Cardiac septum (tissue), 1 donor: ENCODE data around the gene PPP1R16B. TPM values are rescaled to one million over a fixed set of nuclear protein-coding genes. Genes with fewer than 3 reads are reported as not detected.

ENCODE experiments used
- DNase-seq: peaks from one replicate; pipeline ENCODE4 v3.0.0-alpha.2; 2020; ENCODE audit warnings: low spot score
- intact Hi-C: fragments of 100-400 bp; cut with DNase I; formaldehyde crosslinking; loops from one replicate; pipeline ENCODE4 v1.14.0; 2022
- long read RNA-seq: library from polyadenylated mRNA; unstranded; transcript quantifications from one replicate; pipeline ENCODE4 v2.0.0, GENCODE V29; 2021
- total RNA-seq: library from RNA; stranded (reverse); fragmentation: NEBNext Ultra II Directional; extraction: Animal tissue kit (Norgen Biotek cat#: 25700); gene quantifications from one replicate; pipeline ENCODE4 v1.2.1, GENCODE V29; 2021
- donor health status: DM: no; HTN: no; CAD: no.

PPP1R16B gene
- 1.7 TPM for total RNA-seq
- long read RNA-seq, full-length matches to known transcripts: 1 of 6 reads
- long read RNA-seq, partial matches to known transcripts: 3 of 6 reads
- long read RNA-seq, other reads (novel, unspliced or antisense): 2 of 6 reads

- DNase-seq: peak; percentile 78
- intact Hi-C loops: loop anchor here (5.0 kb wide), 1 partner anchor 87 kb away; no protein-coding TSS in a partner anchor
Measured at GRCh38 chr20:38805502-38805957, at the start of gene PPP1R16B. TSS of gene PPP1R16B (plus strand) at chr20:38805697. CDS start at chr20:38835926, 30,229 bp downstream.

GRCh38 chr20:38757145-38757775 is 48.2 kb upstream of the PPP1R16B start:
- no peak for DNase-seq
- intact Hi-C loops: loop anchor here (10.0 kb wide), 1 partner anchor 138 kb away; no protein-coding TSS in a partner anchor

GRCh38 chr20:38759106-38759505 is 46.4 kb upstream of the PPP1R16B start:
- no peak for DNase-seq
- intact Hi-C loops: loop anchor here (10.0 kb wide), 1 partner anchor 136 kb away; no protein-coding TSS in a partner anchor

GRCh38 chr20:38760978-38761377 is 44.5 kb upstream of the PPP1R16B start:
- no peak for DNase-seq
- intact Hi-C loops: no loop called here

DNA sequence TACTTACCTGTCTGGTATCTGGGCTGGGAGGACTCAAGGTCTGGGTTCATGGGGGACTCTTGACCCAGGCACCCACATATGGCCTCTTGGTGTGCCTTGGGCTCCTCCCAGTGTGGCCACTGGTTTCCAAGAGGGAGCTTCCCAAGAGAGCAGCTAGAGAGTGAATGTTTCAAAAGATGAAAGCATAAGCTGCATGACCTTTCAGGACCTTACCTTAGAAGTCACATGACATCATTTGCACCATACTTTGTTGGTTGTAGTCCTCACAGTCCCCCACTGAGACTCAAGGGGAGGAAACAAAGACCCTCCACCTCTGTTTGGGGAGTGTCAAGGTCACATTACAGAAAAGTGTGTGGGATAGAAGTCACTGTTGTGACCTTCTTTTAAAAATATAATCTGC is 43.3 kb upstream of the PPP1R16B start:
- intact Hi-C loops: no loop called here
- no peak for DNase-seq

DNA sequence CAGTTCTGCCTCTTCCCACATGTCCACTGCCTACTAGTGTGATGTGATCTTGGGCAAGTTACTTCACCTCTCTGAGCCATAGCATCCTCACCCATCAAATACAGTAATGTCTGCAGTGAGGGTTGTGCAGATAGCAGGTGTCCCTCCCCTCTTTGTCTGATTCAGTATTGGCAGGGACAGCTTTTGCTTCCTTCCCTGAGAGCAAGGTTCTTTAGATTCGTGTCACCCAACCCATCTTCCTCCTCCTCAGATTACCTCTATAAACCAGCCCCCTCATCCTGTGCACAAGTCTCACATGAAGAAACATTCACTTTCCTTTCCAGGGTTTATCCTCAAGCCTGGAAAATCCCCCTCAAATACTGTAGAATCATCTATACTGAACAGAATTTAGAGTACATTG is 41.9 kb upstream of the PPP1R16B start:
- DNase-seq: no peak
- intact Hi-C loops: no loop called here

DNA sequence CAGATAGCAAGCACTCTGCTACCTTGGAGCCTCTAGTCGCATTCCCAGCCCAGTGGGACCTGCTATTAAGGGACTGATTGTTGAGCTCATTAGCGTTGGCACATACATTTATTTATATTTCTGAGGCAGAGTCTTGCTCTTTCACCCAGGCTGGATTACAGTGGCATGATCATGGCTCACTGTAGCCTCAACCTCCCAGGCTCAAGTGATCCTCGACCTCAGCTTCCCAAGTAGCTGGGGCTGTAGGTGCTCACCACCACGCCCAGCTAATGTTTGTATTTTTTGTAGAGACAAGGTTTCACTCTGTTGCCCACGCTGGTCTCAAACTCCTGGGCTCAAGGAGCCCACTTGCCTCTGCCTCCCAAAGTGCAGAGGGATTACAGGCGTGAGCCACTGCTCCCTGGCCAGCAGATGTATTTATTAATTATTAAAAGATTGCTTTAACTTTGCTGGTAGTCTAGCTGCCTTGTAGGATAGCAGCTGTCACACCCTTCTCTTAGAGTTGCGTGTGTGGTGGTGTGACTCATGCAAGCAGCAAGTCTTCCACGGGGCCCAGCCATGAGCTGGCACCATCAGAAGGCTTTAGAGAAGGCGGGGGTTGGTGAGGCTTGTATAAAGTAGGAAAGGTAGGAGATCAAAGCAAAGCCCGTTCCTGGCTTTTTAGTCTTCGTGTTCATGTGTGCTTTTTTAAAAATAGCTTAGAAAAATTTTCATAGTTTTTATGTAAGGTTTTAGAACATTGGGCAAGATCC is 40.8 kb upstream of the PPP1R16B start:
- no peak for DNase-seq
- intact Hi-C loops: no loop called here

GRCh38 chr20:38766071-38766470 is 39.4 kb upstream of the PPP1R16B start:
- intact Hi-C loops: no loop called here
- no peak for DNase-seq

DNA sequence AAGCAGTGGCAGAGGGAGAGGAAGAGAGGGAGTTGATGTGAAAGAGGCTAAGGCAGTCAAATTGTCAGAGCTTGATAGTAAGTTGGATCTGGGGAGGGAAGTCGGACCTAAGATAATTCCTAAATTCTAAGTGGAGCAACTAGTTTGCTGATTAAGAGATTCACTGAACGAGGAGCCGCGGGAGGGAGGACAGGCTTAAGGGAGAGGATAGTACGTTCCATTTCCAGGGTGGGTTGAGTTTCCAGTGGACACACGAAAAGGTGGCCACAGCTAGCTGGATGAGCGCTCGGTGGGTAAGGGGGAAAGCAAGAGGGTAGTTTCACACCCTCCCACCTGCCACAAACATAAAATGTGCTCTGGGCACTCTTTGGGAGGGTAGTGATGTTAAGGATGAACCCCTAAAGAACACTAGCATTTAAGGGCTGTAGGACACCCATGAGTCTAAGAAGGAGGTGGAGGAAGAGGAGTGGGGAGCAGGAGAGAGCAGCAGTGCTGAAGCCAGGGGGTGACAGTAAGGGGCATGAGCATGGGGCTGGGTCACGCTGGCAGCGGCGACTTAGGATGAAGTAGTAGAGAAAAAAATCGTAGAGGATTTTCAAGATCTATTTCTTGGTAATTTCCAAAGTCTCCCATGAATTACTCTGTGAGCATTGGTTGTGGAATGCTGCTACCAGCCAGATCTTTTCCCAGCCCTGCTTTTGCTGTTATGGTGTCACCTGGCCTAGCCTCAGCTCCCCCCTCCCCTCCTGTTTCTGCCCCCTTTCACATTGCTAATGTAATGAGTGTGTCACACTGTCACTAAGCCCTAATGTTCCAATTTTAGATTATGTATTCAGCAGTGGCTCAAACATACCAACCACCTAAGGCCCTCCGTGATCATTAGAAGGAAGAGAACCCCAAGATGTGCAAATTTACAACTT is 35.9 kb upstream of the PPP1R16B start:
- intact Hi-C loops: no loop called here
- no peak for DNase-seq

DNA sequence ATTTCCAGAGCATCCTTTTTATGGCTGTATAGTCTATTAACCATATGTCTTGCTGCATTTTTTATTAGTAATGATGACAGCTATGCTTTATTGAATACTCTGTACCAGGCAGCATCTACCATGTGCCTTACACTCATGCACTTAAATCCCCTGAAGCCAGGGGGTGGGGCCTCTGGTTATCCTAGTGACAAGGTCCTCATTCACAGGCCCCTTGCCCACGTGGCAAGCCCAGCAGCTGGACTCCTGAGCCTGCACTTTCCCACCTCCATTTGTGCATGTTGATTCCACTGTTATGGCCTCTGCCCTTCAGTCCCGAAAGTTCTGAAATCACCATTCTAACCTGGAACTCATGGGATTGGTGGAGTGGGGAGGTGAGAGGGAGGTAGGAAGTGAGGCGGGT is 35.0 kb upstream of the PPP1R16B start:
- DNase-seq: no peak
- intact Hi-C loops: no loop called here

DNA sequence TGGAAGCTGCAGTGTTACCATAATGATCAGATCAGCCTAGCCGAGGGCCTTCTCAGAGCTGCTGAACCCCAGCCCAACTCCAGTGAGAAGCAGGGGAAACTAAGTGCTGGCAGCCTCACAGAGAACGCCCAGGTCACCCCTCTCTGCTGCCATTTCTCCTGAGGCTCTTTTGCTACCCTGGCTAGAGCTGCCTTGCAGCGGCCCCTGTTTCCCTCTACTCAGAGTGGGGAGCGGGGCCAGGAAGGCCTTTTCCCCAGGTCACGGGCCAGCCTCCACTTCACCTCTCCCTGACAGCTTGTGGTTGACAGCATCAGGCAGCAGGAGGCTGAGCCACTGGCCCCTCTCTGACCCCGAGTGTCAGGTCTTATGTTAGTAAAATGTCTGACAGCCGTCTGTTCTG is 34.5 kb upstream of the PPP1R16B start:
- intact Hi-C loops: no loop called here
- no peak for DNase-seq

- intact Hi-C loops: no loop called here
- no peak for DNase-seq
Measured at GRCh38 chr20:38771621-38772020, 33.9 kb upstream of the PPP1R16B start.

DNA sequence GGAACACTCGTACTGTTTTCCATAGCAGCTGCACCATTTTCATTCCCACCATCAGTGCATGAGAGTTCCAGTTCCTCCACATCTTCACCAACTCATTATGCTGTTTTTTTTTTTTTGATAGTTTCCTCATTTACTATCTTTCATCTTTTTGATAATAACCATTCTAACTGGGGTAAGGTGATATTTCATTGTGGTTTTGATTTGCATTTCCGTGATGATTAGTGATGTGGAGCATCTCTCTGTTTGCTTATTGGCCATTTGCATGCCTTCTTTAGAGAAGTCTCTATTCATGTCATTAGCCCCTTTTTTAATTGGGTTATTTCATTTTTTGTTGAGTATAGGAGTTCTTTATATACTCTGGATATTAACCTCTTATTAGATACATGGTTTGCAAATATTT is 31.3 kb upstream of the PPP1R16B start:
- intact Hi-C loops: no loop called here
- no peak for DNase-seq

GRCh38 chr20:38776363-38776762 is 29.1 kb upstream of the PPP1R16B start:
- DNase-seq: no peak
- intact Hi-C loops: no loop called here

DNA sequence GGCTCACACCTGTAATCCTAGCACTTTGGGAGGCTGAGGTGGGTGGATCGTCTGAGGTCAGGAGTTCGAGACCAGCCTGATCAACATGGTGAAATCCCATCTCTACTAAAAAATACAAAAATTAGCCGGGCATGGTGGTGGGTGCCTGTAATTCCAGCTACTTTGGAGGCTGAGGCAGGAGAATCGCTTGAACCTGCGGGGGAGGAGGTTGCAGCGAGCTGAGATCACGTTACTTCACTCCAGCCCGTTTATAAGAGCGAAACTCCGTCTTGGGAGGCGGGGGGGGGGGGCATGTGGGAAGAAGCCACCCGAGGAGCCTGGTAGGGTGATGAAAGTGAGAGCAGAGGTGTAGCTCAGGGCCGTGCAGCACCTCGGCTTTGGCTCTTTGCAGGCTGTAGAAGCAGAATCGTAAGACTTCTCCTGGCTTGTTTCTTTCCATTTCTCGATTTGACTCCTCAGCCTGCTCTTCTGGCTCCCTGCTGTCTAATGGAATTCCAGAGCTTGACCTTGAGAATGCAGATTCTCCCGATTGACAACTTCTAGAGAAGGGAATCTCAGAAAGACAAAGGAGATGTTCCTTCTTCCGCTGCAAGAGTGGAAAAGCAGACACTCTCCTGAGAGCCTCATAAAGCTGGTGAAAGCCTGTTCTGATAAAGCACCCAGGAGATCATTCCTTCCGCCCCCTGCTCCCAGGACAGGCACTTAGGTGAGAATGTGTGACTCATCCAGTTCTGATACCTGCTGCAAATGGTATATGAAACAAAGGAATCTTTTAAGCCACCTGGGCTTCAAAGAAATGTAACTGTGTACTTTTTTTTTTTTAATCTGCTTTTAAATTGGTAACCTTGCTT is 26.0 kb upstream of the PPP1R16B start:
- intact Hi-C loops: no loop called here
- no peak for DNase-seq

DNA sequence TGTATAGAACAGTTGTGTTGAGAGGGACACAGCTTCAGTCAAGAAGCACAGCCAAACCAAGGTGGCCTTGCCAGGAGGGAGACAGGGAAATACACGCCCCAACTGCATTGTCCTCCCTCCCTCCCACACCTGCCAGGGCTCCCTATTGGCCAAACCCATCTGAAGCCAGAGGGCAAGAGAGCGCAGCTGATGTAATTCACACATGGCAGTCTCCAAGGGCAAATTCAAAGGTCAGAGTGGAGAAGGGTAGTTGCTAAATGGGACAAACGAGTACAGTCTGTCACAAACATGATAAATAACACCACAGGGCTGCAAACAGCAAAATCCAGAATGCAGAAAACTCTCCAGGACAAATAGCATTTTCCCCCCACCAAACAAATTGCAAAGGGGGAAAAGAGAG is 23.2 kb upstream of the PPP1R16B start:
- no peak for DNase-seq
- intact Hi-C loops: no loop called here

- intact Hi-C loops: no loop called here
- DNase-seq: no peak
Measured at GRCh38 chr20:38787870-38788269, 17.6 kb upstream of the PPP1R16B start.

DNA sequence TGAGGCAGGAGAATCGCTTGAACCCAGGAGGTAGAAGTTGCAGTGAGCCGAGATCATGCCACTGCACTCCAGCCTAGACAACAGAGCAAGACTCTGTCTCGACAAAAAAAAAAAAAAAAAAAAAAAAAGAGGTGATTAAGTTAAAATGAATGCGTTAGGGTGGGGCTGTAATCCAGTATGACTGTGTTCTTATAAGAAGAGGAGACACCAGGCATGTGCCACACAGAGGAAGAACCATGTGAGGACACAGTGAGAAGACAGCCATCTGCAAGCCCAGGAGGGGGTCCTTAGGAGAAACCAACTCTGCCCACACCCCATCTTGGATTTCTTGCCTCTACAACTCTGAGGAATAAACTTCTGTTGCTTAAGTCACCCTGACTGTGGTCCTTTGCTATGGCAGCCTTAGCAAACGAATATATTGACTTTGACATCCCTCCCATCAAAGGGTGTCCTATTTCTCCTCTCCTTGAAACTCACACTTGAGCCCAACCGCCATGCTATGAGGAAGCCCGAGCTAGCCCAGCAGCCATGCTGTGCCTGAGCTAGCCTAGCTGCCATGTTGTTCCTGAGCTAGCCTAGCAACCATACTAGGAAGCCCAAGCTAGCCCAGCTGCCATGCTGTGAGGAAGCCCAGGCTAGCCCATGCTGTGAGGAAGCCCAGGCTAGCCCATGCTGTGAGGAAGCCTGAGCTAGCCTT is 15.8 kb upstream of the PPP1R16B start:
- intact Hi-C loops: no loop called here
- no peak for DNase-seq
